Trophoblast cell (in vitro differentiated cells and primary cell): ENCODE data around the gene PARP9.

Experiments used
- DNase-seq, 2 donors: peaks; one replicate each; pipeline ENCODE4 v3.0.0-alpha.2; 2016
- H2AFZ ChIP-seq: 2 replicates; pipeline ENCODE4 v1.6.1; 2013; ENCODE audit warnings: low read length, moderate library complexity, mild to moderate bottlenecking; ENCODE audit not compliant: insufficient read depth, poor library complexity
- H2AK5ac ChIP-seq: 2 replicates; pipeline ENCODE4 v1.6.1; 2013; ENCODE audit warnings: mild to moderate bottlenecking, low read length
- H2BK120ac ChIP-seq: 2 replicates; pipeline ENCODE4 v1.6.1; 2013; ENCODE audit warnings: low read length, mild to moderate bottlenecking, moderate library complexity; ENCODE audit not compliant: insufficient read depth, poor library complexity
- H2BK12ac ChIP-seq: 2 replicates; pipeline ENCODE4 v1.6.1; 2013; ENCODE audit warnings: mild to moderate bottlenecking, low read length, moderate library complexity
- H2BK5ac ChIP-seq: 2 replicates; pipeline ENCODE4 v1.6.1; 2013; ENCODE audit warnings: low read length, low read depth, moderate library complexity, mild to moderate bottlenecking; ENCODE audit not compliant: poor library complexity
- H3K14ac ChIP-seq: 2 replicates; pipeline ENCODE4 v1.6.1; 2013; ENCODE audit warnings: mild to moderate bottlenecking, low read length
- H3K18ac ChIP-seq: 2 replicates; pipeline ENCODE4 v1.6.1; 2013; ENCODE audit warnings: mild to moderate bottlenecking, low read length
- H3K23ac ChIP-seq: 2 replicates; pipeline ENCODE4 v1.6.1; 2013; ENCODE audit warnings: low read length
- H3K27ac ChIP-seq: 2 replicates; pipeline ENCODE4 v1.5.1; 2013; ENCODE audit warnings: low read depth, mild to moderate bottlenecking, inconsistent platforms, low read length, moderate library complexity
- H3K27me3 ChIP-seq: 2 replicates; pipeline ENCODE4 v1.6.1; 2013; ENCODE audit warnings: inconsistent platforms, mild to moderate bottlenecking, low read length, moderate library complexity; ENCODE audit not compliant: insufficient read depth
- H3K36me3 ChIP-seq, 2 experiments: 1 replicate in 1 of 2; 2 replicates in 1 of 2; pipeline ENCODE4 v1.6.1; 2013; ENCODE audit warnings: low read length in 2 of 2, mild to moderate bottlenecking in 2 of 2, moderate library complexity in 1 of 2; ENCODE audit not compliant: insufficient read depth in 2 of 2, control insufficient read depth in 1 of 2
- H3K4ac ChIP-seq: 2 replicates; pipeline ENCODE4 v1.6.1; 2013; ENCODE audit warnings: low read depth, mild to moderate bottlenecking, low read length, moderate library complexity
- H3K4me1 ChIP-seq, 2 experiments: 1 replicate in 1 of 2; 2 replicates in 1 of 2; pipeline ENCODE4 v1.6.1; 2013; ENCODE audit warnings: low read length in 2 of 2, mild to moderate bottlenecking in 2 of 2, moderate library complexity in 1 of 2; ENCODE audit not compliant: insufficient read depth in 2 of 2, control insufficient read depth in 1 of 2
- H3K4me2 ChIP-seq: 2 replicates; pipeline ENCODE4 v1.6.1; 2013; ENCODE audit warnings: inconsistent platforms, mild to moderate bottlenecking, low read length, moderate library complexity
- H3K4me3 ChIP-seq: 2 replicates; pipeline ENCODE4 v1.5.1; 2013; ENCODE audit warnings: mild to moderate bottlenecking, low read depth, low read length, inconsistent platforms
- H3K79me1 ChIP-seq: one replicate; pipeline ENCODE4 v1.6.1; 2013; ENCODE audit warnings: low read length
- H3K79me2 ChIP-seq: 2 replicates; pipeline ENCODE4 v1.6.1; 2013; ENCODE audit warnings: low read length, mild to moderate bottlenecking; ENCODE audit not compliant: control insufficient read depth, insufficient read depth, poor library complexity
- H3K9ac ChIP-seq: 2 replicates; pipeline ENCODE4 v1.6.1; 2013; ENCODE audit warnings: mild to moderate bottlenecking, low read length
- H3K9me3 ChIP-seq: 2 replicates; pipeline ENCODE4 v1.6.1; 2013; ENCODE audit warnings: low read depth, mild to moderate bottlenecking, control low read depth, inconsistent platforms, low read length; ENCODE audit not compliant: insufficient read depth
- H4K12ac ChIP-seq: 2 replicates; pipeline ENCODE4 v1.6.1; 2013; ENCODE audit warnings: low read depth, mild to moderate bottlenecking, low read length, moderate library complexity
- H4K8ac ChIP-seq: 2 replicates; pipeline ENCODE4 v1.6.1; 2013; ENCODE audit warnings: low read depth, mild to moderate bottlenecking, low read length, moderate library complexity
- H4K91ac ChIP-seq: one replicate; pipeline ENCODE4 v1.6.1; 2013; ENCODE audit warnings: low read depth, mild to moderate bottlenecking, low read length, moderate library complexity
- WGBS: extraction: QIAGEN DNeasy Blood & Tissue Kit; methylation state at CpG from one replicate; pipeline ENCODE4 v1.1.7; 2013; ENCODE audit warnings: missing lambda C conversion rate; ENCODE audit not compliant: insufficient read length, insufficient coverage; ENCODE audit errors: extremely low coverage; 5-methylcytosine and 5-hydroxymethylcytosine counted together

PARP9 gene

GRCh38 chr3:122586773-122587485 lies 22.8 kb upstream of the PARP9 start:
- H2AFZ ChIP-seq, result no peak overlapping the region
- H2BK12ac ChIP-seq, result no peak overlapping the region
- no peak overlapping the region for H3K9ac ChIP-seq
- no peak for DNase-seq
- no peak overlapping the region for H4K91ac ChIP-seq
- H2BK120ac ChIP-seq, result no peak overlapping the region
- no peak overlapping the region for H3K23ac ChIP-seq
- H3K18ac ChIP-seq, result no peak overlapping the region
- H3K27me3 ChIP-seq, result no peaks in the 10 kb centered on the region
- H3K36me3 ChIP-seq, result no peaks in the 10 kb centered on the region
- H3K4me2 ChIP-seq, result no peak overlapping the region
- peaks cover 3% of the 10 kb centered on the region for H3K9me3 ChIP-seq
- H3K79me1 ChIP-seq, result no peaks in the 10 kb centered on the region
- H3K79me2 ChIP-seq, result no peaks in the 10 kb centered on the region
- no peak overlapping the region for H3K14ac ChIP-seq
- no peak overlapping the region for H3K27ac ChIP-seq
- no peak overlapping the region for H2BK5ac ChIP-seq
- no peak overlapping the region for H4K8ac ChIP-seq
- H3K4me3 ChIP-seq, result no peak overlapping the region
- no peaks in the 10 kb centered on the region for H3K4me1 ChIP-seq
- H2AK5ac ChIP-seq, result no peak overlapping the region
- no peak overlapping the region for H4K12ac ChIP-seq
- no peak overlapping the region for H3K4ac ChIP-seq

- H3K79me1 ChIP-seq, result no peaks in the 10 kb centered on the region
- no peak overlapping the region for H4K12ac ChIP-seq
- H2BK12ac ChIP-seq, result no peak overlapping the region
- no peak overlapping the region for H3K27ac ChIP-seq
- H3K27me3 ChIP-seq, result no peaks in the 10 kb centered on the region
- H3K23ac ChIP-seq, result no peak overlapping the region
- no peak overlapping the region for H2AFZ ChIP-seq
- H3K9me3 ChIP-seq, result peaks cover 3% of the 10 kb centered on the region
- no peak overlapping the region for H4K91ac ChIP-seq
- H3K9ac ChIP-seq, result no peak overlapping the region
- no peak overlapping the region for H3K4me2 ChIP-seq
- no peaks in the 10 kb centered on the region for H3K4me1 ChIP-seq
- H2BK120ac ChIP-seq, result no peak overlapping the region
- H3K18ac ChIP-seq, result no peak overlapping the region
- DNase-seq, result no peak
- H4K8ac ChIP-seq, result no peak overlapping the region
- no CpG with 5 or more reads among the region's 1 CpG for WGBS
- H3K36me3 ChIP-seq, result no peaks in the 10 kb centered on the region
- H2AK5ac ChIP-seq, result no peak overlapping the region
- no peak overlapping the region for H3K4ac ChIP-seq
- H3K4me3 ChIP-seq, result no peak overlapping the region
- no peaks in the 10 kb centered on the region for H3K79me2 ChIP-seq
- H3K14ac ChIP-seq, result no peak overlapping the region
- no peak overlapping the region for H2BK5ac ChIP-seq
Observed at GRCh38 chr3:122586098-122586497, 22.0 kb upstream of the PARP9 start.

DNA sequence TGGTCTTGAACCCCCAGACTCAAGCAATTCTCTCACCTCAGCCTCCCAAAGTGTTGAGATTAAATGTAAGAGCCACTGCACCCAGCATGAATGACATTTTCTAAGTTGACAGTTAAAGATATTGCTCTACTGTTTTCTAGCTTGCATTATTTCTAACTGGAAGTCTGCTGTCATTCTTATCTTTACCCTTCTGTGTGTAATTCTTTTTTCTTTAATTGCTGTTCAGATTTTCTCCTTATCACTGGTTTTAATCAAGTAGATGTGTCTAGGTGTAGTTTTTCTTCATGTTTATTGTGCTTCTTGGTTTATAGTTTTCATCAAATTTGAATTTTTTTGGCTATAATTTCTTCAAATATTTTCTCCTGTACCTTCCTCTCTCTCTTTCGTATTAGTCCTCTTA lies 18.3 kb upstream of the PARP9 start:
- DNase-seq, result no peak
- Histone ChIP-seq H2BK5ac (no peak overlapping the region), H3K4me3 (no peak overlapping the region), H3K27me3 (peaks cover 4% of the 10 kb centered on the region), H2AK5ac (no peak overlapping the region), H4K91ac (no peak overlapping the region), H3K4ac (no peak overlapping the region), H3K79me2 (peaks cover 2% of the 10 kb centered on the region), H3K23ac (no peak overlapping the region), H3K14ac (no peak overlapping the region), H3K9me3 (peaks cover 3% of the 10 kb centered on the region), H4K12ac (no peak overlapping the region), H4K8ac (no peak overlapping the region), H3K4me2 (no peak overlapping the region), H2AFZ (no peak overlapping the region), H2BK12ac (no peak overlapping the region), H3K79me1 (no peaks in the 10 kb centered on the region), H3K4me1 (peaks cover 0 to 4% of the 10 kb centered on the region in 2 experiments), H2BK120ac (no peak overlapping the region), H3K36me3 (no peaks in the 10 kb centered on the region), H3K9ac (no peak overlapping the region), H3K27ac (no peak overlapping the region), H3K18ac (no peak overlapping the region)
- WGBS, result no CpG with 5 or more reads among the region's 1 CpG

GRCh38 chr3:122581622-122582021 lies 17.5 kb upstream of the PARP9 start:
- no peak overlapping the region for H2BK5ac ChIP-seq

More at GRCh38 chr3:122581622-122582021, 17.5 kb upstream of the PARP9 start:
- WGBS, result no CpG with 5 or more reads among the region's 2 CpGs
- Histone ChIP-seq H3K9me3 (peaks cover 3% of the 10 kb centered on the region), H3K18ac (no peak overlapping the region), H3K4me1 (peaks cover 0 to 6% of the 10 kb centered on the region in 2 experiments), H3K4me3 (no peak overlapping the region), H3K27me3 (peaks cover 6% of the 10 kb centered on the region), H2AFZ (no peak overlapping the region), H4K91ac (no peak overlapping the region), H3K23ac (no peak overlapping the region), H4K8ac (no peak overlapping the region), H2AK5ac (no peak overlapping the region), H2BK12ac (no peak overlapping the region), H2BK120ac (no peak overlapping the region), H3K79me1 (no peaks in the 10 kb centered on the region), H4K12ac (no peak overlapping the region), H3K4ac (no peak overlapping the region), H3K9ac (no peak overlapping the region), H3K4me2 (no peak overlapping the region), H3K27ac (no peak overlapping the region), H3K79me2 (peaks cover 2% of the 10 kb centered on the region), H3K36me3 (no peaks in the 10 kb centered on the region), H3K14ac (no peak overlapping the region)
- DNase-seq, result no peak
